ENCODE measurements around the gene UQCR11. TPM values are rescaled to one million over a fixed set of nuclear protein-coding genes. Genes with fewer than 3 reads are reported as not detected.

Gene UQCR11
- total RNA-seq, 4 donors from 2014 or later = 56.6 to 83.2 (median 64.6) TPM

- TF ChIP-seq CTCF (IDR thresholded peaks at IDR 0.05) = no peak
- DNase-seq (ENCODE audit: low spot score) = no peak
- ATAC-seq (ENCODE audit: low FRiP score) = no peak
Observed at GRCh38 chr19:1590641-1591397, 14.4 kb downstream of the UQCR11 start.

- DNase-seq (ENCODE audit: low spot score) (no peak), ATAC-seq (ENCODE audit: low FRiP score) (no peak)
- TF ChIP-seq CTCF (IDR thresholded peaks at IDR 0.05) = no peak
Observed at GRCh38 chr19:1587872-1588271, 17.4 kb downstream of the UQCR11 start.

GRCh38 chr19:1585243-1585580 lies 20.1 kb downstream of the UQCR11 start:
- no peak for TF ChIP-seq CTCF (IDR thresholded peaks at IDR 0.05)
- ATAC-seq (ENCODE audit: low FRiP score) = no peak
- no peak for DNase-seq (ENCODE audit: low spot score)

- ATAC-seq (ENCODE audit: low FRiP score) = no peak
Observed at GRCh38 chr19:1584500-1585242, 20.6 kb downstream of the UQCR11 start.

GRCh38 chr19:1582201-1582600 lies 23.1 kb downstream of the UQCR11 start:
- TF ChIP-seq CTCF (IDR thresholded peaks at IDR 0.05) = no peak
- DNase-seq (ENCODE audit: low spot score) = no peak
- no peak for ATAC-seq (ENCODE audit: low FRiP score)

More at GRCh38 chr19:1584500-1585242, 20.6 kb downstream of the UQCR11 start:
- no peak for TF ChIP-seq CTCF (IDR thresholded peaks at IDR 0.05)
- DNase-seq (ENCODE audit: low spot score) = no peak

GRCh38 chr19:1580957-1581356 lies 24.3 kb downstream of the UQCR11 start:
- TF ChIP-seq CTCF (IDR thresholded peaks at IDR 0.05) = no peak
- DNase-seq (ENCODE audit: low spot score) (no peak), ATAC-seq (ENCODE audit: low FRiP score) (no peak)

GRCh38 chr19:1580382-1580781 lies 24.9 kb downstream of the UQCR11 start:
- ATAC-seq (ENCODE audit: low FRiP score) (no peak), DNase-seq (ENCODE audit: low spot score) (no peak)
- no peak for TF ChIP-seq CTCF (IDR thresholded peaks at IDR 0.05)

Data from omental fat pad (tissue), 4 donors.